ENCODE measurements around the gene PSMC2.

The PSMC2 gene
- long read RNA-seq, donor 1, transcript PSMC2-201 (12 exons, 2,637 nt) = major isoform, 31 of 84 reads
- long read RNA-seq, donor 1, partial matches to known transcripts = 52 of 84 reads
- long read RNA-seq, donor 1, other reads (novel, unspliced or antisense) = 0 of 84 reads
- long read RNA-seq, donor 2, transcript PSMC2-201 (12 exons, 2,637 nt) = major isoform, 33 of 33 reads
- long read RNA-seq, donor 2, partial matches to known transcripts = 0 of 33 reads
- long read RNA-seq, donor 2, other reads (novel, unspliced or antisense) = 0 of 33 reads
- long read RNA-seq, donor 3, transcript PSMC2-201 (12 exons, 2,637 nt) = major isoform, 17 of 29 reads
- long read RNA-seq, donor 3, partial matches to known transcripts = 12 of 29 reads
- long read RNA-seq, donor 3, other reads (novel, unspliced or antisense) = 0 of 29 reads
- long read RNA-seq, donor 4, transcript PSMC2-201 (12 exons, 2,637 nt) = major isoform, 29 of 50 reads
- long read RNA-seq, donor 4, partial matches to known transcripts = 21 of 50 reads
- long read RNA-seq, donor 4, other reads (novel, unspliced or antisense) = 0 of 50 reads
- long read RNA-seq, donor 5, transcript PSMC2-201 (12 exons, 2,637 nt) = major isoform, 42 of 64 reads
- long read RNA-seq, donor 5, partial matches to known transcripts = 22 of 64 reads
- long read RNA-seq, donor 5, other reads (novel, unspliced or antisense) = 0 of 64 reads
- long read RNA-seq, donor 6, transcript PSMC2-201 (12 exons, 2,637 nt) = major isoform, 27 of 44 reads
- long read RNA-seq, donor 6, partial matches to known transcripts = 17 of 44 reads
- long read RNA-seq, donor 6, other reads (novel, unspliced or antisense) = 0 of 44 reads
- long read RNA-seq, donor 7, transcript PSMC2-201 (12 exons, 2,637 nt) = major isoform, 34 of 76 reads
- long read RNA-seq, donor 7, partial matches to known transcripts = 42 of 76 reads
- long read RNA-seq, donor 7, other reads (novel, unspliced or antisense) = 0 of 76 reads
- long read RNA-seq, donor 8, transcript PSMC2-201 (12 exons, 2,637 nt) = major isoform, 24 of 43 reads
- long read RNA-seq, donor 8, partial matches to known transcripts = 19 of 43 reads
- long read RNA-seq, donor 8, other reads (novel, unspliced or antisense) = 0 of 43 reads

DNA sequence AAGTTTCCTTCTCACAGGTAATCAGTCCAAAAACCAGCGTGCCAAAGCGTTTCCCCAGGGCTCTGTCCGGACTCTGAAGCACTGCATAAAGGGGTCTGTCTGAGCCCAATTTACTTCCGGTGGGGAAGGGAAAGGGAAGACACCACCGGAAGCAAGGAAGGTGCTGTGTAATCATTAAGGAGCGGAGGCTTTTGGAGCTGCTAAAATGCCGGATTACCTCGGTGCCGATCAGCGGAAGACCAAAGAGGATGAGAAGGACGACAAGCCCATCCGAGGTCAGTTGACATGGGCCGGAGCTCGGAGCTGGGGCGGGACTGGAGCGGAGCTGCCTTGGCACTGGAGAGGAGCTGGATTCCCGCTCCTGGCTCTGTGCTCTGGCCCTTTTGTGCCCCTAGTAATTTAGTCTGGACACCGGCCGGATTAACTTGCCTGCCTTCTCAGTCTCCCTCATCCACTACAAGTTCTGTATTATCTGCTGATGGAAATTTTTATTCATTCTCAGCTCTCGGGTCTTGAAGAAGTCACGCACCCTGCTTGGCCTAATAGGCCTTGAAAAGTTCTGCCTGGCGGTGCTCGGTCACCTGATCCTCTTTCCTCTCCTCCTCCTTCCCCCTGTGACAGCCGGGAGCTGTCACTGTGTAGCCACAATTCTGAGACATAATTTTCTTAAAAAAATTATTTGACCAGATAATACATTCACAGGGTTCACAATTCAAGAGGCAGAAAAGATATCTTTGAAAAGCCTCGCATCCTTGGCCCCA, at the start of gene PSMC2:
Gene PSMC2 (plus strand): TSS at position 137 of the 761 bp plus-strand sequence. CDS start 69 bp downstream, at position 206.
- peak; percentile 90 for DNase-seq

DNA sequence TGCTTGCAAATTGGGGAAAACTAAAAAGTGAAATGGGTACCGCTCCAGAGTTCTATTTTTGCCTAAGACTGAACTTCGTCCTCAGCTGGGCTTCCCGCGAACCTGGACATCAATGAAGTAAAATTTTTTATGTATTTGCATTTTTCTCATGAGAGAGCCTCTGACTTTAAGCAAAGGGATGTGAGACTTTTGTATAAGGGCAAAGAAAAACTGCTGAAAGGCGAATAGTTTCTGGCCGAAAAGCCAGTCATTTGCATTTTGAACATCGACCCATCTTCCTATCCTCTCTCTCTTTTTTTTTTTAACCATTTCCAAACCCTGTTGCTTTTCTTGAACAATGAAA, 49.6 kb upstream of the PSMC2 start:
- no peak for DNase-seq

DNA sequence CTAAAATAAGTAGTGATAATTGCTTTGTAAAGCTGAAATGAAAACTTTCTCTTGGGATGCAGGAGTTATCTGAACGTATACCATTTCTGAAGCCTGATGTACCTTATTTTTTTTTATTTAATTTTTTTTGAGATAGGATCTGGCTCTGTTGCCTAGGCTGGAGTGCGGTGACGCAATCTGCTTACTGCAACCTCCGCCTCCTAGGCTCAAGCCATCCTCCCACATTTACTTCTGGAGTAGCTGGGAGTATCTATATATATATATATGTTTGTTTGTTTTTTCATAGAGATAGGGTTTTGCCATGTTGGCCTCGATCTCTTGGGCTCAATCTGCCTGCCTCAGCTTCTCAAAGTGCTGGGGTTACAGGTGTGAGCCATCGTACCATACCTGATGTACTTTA, 47.8 kb upstream of the PSMC2 start:
- no peak for DNase-seq

DNA sequence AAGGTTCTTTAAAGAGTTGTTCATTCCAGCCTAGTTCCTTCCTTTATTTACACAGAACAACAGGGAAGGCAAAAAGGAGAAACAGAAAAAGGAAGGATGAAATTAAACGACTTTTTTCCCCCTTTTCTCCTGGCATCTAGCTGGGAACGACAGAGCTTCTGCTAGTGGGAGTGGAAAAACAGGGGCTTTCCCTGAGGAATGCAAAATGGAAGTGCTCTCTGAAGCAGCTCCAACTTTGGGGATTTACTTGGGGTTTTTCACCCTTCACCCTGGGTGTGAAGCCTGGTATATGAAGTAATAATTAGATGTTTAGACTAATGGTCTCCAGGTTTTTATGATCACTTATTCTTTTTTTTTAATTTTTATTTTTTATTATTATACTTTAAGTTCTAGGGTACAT, 46.0 kb upstream of the PSMC2 start:
- no peak for DNase-seq

DNA sequence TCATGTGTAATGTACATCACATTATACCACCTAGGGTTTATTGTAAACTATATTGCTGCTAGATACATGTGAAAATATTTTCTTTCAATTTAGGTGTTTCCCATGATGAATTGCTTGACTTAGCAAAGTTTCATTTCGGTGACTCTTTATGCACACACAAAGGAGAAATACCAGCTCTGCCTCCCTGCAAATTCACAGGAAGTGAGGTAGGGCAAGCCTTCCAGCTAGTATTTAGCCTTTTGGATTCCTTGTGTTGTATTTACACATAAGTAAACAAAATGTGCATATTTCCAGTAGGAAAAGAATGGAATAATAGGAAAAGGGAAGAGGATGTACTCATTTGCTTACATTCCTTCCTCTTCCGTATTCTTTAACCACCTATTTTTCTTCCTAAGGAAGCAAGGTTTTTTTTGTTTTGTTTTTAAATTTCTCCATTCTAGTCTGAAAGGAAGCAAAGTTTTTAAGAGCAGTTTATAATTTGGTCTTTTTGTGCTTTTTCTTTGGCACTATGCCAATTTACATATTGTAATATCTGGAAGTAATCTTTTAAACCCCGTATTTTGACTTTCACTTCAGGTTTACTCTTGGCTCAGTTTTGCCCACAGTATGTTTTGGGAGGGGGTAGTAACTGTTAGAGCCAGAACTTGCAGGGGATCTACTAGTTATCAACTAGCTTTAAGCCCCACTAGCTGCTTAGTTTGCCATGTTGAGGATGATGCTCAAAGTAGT, 39.8 kb upstream of the PSMC2 start:
- DNase-seq = no peak

DNA sequence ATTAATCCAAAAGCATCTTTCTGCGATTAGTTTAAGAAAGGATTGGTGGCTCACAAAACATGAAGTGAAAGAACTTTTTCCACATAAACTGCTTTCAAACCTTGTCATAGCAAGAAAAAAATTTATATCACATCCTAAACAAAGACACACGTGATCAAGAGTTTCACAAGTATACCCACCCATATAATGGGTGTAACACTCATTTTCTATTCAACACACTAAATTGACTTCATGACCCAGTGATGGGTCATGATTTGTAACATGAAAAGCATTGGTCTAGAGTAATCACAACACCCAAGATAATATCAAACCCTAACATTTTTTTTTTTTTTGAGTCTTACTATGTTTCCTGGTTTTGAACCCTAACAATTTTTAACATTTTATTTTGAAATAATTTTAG, 32.6 kb upstream of the PSMC2 start:
- DNase-seq = no peak

DNA sequence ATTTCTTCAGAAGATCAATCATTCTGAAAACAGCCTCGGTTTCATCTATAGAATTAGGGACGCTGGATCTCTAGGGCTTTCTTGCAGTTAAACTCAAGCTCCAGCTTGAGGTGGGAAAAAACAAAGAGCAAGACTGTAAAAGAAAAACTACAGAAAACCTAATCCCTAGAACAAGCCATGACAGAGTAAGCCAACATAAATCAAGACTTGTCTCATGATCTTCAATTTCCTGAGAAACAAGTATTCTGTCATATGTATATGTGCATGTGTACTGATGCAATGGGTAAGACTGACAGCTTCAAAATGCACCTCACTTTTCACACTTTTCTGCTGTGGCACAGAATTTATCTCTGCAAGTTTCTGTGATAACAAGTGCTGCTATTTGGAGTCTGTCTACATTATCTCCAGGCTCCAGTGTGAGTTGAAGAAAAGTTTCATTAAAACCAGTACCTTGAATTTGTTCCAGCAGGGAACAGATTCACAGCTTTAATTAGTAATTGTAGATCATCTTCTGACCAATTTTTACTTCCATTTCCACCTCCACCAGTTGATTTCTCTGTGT, 31.0 kb upstream of the PSMC2 start:
- DNase-seq = no peak

DNA sequence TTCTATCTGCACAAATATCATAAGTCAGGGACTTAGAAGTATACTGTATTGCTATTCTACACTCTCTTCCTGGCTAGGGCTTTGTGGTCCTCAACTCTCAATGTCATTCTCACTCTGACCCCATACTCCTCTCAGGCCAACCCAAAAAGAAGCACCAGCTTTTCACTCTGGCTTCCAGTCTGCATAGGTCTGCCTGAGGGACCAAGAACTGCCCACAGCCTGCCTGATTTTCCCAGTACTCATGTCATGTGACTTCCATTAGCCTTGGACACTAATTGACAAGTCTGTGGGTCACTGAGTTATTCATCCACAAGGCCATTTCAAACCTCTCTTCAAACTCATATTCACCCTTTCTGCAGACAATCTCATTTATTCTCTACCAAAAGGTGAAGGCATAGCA, 30.4 kb upstream of the PSMC2 start:
- DNase-seq = no peak

DNA sequence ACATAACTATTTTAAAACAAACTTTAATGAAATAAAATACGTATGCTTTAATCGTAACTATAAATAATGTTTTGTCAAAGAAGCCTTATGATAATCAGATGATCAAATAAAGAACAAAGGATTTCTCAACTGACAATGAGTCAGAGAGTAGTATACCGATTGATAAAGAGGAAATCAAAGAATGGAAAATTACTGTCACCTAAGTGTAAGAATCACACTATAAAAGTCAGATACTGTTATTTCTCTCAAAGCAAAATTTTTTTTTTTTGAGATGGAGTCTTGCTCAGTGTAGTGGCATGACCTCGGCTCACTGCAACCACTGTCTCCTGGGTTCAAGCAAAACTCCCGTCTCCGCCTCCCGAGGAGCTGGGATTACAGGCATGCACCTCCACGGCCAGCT, 21.7 kb upstream of the PSMC2 start:
- DNase-seq = no peak

DNA sequence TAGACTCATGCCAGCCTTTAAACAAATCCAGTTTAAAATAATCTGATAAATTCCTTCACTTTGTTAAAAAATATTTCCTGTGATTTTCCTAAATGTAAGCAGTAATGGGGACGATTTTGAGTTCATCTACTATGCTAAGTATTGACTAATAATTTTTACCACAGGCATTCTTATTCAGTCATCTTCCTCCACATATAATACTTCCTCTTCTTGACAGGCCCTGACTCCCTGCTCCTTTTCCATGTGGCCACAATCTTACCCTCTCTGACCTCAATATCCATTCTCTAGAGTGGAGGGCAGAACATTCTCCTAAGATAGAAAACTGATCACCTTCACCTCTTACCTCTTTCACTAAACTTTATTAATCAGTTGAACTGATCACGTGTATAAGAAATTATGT, 10.7 kb upstream of the PSMC2 start:
- no peak for DNase-seq

DNA sequence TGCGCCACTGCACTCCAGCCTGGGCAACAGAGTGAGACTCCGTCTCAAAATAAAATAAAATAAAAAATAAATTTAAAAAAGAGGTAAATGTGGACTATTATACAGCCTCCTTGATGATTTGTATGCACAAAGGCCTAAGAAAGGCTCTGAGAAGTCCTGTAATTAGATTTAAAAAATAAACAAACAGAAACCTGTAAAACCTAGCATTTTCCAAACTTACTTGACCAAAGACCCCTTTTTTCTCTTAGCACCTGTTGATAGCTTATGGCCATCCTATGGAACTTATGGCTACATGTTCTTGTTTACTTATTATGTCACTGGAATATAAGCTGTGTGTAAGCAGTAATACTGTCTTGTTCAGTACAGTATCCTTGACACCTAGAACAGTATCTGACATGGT, 8.6 kb upstream of the PSMC2 start:
- DNase-seq = no peak

DNA sequence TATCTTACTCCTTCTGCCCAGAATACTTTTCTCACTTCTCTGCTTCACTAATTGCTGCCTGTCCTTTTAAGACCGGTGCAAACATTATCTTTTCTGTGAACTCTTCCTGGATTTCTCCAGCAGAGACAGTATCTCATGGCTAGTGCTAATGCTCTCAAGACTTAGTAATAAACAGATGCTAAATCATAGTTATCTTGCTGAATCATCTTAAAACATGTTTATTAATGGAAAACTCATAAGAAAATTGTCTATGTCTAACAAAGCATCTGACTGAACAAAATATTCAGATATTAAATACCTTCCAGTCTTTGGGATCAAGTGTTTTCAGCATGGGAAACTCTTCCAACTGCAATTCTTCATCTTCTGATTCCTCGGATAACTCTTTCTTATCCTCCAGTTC, 6.0 kb upstream of the PSMC2 start:
- DNase-seq = no peak

DNA sequence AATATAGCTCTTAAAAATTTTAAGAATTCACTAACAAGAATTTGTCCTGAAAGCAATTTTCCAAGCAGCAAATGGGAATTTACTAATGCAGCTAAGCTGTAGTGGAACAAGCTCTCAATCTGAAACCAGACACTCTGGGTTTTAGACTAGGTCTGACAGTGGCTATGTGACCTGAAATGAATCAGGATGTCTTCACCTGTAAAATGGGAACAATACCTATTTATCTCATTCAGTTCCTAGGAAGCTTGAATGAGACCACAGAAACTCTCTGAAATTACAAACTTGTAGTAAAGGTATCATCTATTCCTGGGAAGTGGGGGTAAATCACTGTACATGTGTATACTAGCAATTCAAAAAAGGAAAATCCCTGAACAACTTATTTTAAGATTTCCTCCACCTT, 4.1 kb upstream of the PSMC2 start:
- no peak for DNase-seq

DNA sequence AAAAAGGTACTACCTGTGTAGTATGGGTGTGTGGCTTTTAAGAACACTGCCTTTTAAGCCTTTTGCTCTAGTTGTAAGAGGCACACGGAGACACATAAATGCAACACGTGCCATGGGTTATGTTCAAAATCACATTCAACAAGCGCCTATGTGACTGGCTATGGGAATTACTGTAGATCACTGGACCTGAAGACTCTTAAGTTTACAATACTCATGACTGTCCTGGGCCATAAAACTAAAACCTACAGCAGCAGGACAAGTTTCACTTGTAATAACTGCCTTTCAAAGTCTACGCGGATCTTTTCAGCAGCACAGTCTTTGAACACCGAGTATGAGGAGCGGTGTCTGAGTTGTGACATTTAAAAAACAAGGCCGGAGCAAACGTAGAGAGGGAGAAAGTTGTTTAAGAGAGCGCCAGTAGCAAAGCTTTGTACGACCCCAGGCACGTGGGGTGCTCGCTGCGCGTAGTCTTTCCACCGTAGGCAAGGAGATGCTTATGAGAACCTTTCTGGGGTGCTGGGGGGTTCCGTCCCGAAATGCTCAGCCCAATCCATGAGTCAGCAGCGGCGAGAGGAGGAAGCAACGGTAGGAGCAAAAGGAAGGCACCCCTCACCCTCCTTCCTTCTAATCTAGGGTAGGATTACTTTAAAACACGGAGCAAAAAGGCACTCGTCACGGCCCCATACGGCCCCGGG, 3.5 kb upstream of the PSMC2 start:
- DNase-seq = no peak

DNA sequence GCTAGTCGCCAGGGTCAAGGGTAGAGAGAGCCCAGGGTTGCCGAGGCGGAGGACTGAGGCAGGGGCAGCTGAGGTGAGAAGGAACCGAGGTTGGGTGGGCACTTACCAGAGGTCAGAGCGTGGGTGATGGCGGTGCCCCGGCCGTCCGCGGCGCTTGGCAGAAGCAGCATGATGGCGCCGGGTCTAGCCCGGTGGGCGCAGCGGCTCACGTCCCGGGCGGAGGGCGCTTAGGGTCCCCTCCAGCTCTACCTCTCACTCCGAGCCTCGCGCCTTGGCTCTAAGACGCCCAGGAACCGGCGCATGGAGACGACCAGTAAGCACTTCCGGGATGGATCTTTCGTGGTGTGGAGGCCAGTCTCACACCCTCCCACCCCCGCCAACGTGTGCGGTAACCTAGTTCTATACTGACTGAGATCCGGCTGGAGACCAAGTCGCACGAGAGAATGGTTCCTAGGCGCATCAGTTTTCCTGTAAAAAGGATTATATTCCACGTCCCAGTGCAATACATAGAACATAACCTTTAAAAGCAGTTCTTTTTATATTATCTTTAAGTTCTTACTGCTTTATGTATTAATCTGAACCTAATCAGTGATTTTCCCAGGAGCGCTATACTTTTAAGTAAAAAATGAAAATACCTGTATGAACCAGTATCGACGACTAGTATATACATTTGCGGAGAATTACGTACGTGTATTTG, 2.8 kb upstream of the PSMC2 start, which contains the start of gene DNAJC2:
Gene DNAJC2 (minus strand): TSS at position 315 of the 697 bp plus-strand sequence. CDS start 145 bp downstream, at position 170.
- DNase-seq = peak; percentile 88

DNA sequence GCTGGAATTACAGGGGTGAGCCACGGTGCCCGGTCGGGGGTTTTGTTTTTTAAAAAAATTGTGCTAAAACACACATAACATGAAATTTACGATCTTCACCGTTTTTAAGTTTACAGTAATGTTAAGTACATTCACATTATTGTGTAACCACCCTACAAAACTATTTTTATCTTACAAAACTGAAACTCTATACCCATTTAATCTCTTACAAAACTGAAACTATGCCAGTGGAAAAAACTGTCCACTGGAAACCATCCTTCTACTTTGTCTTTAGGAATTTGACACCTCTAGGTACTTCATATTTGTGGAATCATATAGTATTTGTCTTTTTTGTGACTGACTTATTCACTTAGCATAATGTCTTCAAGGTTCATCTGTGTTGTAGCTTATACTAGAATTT, 1.0 kb upstream of the PSMC2 start:
- DNase-seq = no peak

DNA sequence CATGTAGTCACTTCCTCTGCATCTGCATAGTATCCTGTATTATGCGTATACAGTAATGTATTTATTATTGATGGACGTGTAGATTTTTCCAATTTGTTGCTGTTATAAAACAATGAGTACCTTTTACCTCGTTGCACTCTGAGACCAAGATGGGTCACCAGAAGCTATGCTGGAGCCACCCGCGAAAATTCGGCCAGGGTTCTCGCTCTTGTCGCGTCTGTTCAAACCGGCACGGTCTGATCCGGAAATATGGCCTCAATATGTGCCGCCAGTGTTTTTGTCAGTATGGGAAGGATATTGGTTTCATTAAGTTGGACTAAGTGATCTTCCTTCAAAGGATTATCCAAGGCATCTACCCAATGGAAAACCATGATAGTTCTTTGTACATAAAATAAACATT, 1.0 kb downstream of the PSMC2 start:
- no peak for DNase-seq

DNA sequence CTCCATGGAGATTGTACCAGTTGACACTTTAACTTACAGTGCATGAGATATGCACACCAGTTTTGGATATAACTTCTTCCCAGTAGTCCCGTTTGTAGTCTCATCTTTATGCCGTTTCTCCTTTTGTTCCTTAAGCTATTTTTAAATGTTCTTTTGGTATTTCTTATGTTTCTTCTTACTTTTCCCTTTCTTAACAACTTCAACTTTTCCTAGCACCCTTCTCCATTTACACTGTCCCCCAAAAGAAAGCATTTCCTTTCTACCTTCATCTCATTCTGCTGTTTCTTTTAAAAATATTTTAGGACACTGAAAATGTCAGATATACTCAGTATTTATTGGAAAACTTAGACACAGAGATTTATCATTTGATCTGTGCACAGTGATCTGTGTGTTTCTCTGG, 1.5 kb downstream of the PSMC2 start:
- DNase-seq = no peak

DNA sequence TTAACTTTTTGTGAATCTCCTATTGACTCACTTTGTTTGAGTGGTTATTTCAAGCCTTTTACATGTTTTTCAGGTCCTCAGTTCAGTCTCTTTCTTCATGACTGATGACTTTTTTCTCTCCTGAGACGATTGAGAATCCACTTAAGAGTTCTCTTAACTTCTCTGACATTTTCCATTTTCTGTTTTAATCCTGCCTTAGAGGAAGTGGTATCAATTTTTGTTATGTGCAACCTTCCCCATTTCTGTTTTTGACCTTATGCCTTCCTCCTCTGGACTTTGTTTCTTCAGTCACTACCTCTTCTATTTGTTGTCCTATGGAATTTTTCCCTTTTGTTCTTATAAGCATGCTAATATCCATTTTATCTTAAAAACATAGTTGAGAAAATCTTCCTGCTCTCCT, 2.4 kb downstream of the PSMC2 start:
- no peak for DNase-seq

DNA sequence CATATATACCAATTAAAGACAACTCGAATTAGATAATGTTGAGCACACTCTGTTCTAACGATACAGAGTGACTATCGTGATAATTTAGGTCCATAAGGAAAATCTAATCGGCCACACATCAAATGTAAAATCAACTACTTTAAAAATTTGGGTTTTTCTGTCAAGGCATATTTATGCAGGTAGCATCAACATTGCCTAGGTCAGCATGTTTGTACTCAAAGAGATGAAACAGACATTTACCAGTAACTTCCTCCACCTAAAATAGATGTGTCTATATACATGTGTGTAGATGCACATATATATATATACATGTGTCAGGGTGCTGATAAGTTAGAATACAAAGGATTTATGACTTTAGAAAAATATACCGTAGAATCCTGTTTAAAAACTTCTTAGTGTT, 22.0 kb downstream of the PSMC2 start:
- no peak for DNase-seq
